Measurements from ENCODE around the gene NOS3. TPM values are rescaled to one million over a fixed set of nuclear protein-coding genes. Genes with fewer than 3 reads are reported as not detected.

Gene NOS3
- total and polyA plus RNA-seq, 9 of the 15 experiments (the other 6 are each of a cell fraction or from before 2014, with no cell fraction given), result 1.1 to 121 (median 23.6) TPM

DNA sequence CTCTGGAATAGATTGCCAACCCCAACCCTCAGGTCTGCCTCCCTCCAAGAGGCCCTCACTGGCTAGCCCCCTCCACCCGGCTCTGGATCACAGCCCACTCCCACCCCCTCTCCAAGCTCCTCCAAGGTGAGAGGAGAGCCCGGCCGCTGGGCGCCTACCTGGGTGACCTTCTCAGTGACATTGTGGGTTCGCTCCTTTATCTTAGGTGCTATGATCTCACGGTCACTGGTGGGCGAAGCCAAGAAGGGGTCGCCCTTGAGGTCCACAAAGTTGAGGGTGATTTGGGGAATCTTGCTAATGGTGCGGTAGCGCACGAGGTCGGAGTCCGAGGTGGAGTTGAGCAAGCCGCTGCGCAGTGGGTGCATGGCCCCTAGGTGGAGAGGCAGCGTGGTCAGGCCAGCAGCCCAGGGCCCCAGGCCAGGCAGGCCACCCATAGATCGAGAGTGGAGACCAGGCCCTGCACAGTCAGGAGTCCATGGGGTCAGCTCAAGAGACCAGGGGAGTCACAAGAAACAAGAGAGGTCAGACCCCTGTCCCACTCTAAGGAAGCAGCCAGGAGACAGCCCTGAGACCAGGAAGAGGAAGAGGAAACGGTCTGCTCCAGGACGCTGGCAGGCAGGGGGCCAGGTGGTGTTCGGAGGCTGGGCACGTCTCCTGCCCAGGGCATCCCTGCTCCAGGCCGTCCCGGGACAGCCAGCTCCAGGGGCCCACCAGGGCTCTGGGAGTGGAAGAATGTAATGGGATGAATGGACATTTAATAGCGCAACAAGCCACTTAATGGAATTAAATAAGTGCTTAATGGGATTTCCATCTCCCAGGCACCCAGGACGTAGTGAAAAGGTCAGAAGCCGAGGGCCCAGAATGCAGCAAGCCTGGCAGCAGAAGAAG is 33.4 kb upstream of the NOS3 start (continued):
- TF ChIP-seq, protein P1, sequence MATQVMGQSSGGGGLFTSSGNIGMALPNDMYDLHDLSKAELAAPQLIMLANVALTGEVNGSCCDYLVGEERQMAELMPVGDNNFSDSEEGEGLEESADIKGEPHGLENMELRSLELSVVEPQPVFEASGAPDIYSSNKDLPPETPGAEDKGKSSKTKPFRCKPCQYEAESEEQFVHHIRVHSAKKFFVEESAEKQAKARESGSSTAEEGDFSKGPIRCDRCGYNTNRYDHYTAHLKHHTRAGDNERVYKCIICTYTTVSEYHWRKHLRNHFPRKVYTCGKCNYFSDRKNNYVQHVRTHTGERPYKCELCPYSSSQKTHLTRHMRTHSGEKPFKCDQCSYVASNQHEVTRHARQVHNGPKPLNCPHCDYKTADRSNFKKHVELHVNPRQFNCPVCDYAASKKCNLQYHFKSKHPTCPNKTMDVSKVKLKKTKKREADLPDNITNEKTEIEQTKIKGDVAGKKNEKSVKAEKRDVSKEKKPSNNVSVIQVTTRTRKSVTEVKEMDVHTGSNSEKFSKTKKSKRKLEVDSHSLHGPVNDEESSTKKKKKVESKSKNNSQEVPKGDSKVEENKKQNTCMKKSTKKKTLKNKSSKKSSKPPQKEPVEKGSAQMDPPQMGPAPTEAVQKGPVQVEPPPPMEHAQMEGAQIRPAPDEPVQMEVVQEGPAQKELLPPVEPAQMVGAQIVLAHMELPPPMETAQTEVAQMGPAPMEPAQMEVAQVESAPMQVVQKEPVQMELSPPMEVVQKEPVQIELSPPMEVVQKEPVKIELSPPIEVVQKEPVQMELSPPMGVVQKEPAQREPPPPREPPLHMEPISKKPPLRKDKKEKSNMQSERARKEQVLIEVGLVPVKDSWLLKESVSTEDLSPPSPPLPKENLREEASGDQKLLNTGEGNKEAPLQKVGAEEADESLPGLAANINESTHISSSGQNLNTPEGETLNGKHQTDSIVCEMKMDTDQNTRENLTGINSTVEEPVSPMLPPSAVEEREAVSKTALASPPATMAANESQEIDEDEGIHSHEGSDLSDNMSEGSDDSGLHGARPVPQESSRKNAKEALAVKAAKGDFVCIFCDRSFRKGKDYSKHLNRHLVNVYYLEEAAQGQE (IDR thresholded peaks at IDR 0.05; ENCODE audit: borderline replicate concordance), result no peak
- TF ChIP-seq, protein P1 (CRISPR knock-in tag; IDR thresholded peaks at IDR 0.05; ENCODE audit: low read depth), result no peak
- TF ChIP-seq, protein P2, sequence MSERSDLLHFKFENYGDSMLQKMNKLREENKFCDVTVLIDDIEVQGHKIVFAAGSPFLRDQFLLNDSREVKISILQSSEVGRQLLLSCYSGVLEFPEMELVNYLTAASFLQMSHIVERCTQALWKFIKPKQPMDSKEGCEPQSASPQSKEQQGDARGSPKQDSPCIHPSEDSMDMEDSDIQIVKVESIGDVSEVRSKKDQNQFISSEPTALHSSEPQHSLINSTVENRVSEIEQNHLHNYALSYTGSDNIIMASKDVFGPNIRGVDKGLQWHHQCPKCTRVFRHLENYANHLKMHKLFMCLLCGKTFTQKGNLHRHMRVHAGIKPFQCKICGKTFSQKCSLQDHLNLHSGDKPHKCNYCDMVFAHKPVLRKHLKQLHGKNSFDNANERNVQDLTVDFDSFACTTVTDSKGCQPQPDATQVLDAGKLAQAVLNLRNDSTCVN (CRISPR knock-in tag; IDR thresholded peaks at IDR 0.05), result no peak

All from K562 (cell line).